ENCODE results near the gene GALNT15. TPM values are rescaled to one million over a fixed set of nuclear protein-coding genes. Genes with fewer than 3 reads are reported as not detected.

The GALNT15 gene
- total RNA-seq, 1 donor from 2014 or later: 0.95 TPM

- DNase-seq (ENCODE audit: low read depth) (no peak), FAIRE-seq (no peak)
- peaks cover 50% of the 10 kb centered on the region for H3K4me1 Mint-ChIP-seq (ENCODE audit: low read depth, unreplicated experiment)
- no peak overlapping the region for H3K4me3 Mint-ChIP-seq (ENCODE audit: unreplicated experiment)
- Histone ChIP-seq H3K4me1 (ENCODE audit: insufficient read depth, low read length) (peaks cover 47% of the 10 kb centered on the region), H3K27me3 (ENCODE audit: insufficient read depth, low read length) (no peaks in the 10 kb centered on the region), H2AFZ (ENCODE audit: low read depth, low read length) (no peak overlapping the region), H3K79me2 (ENCODE audit: insufficient read depth, low read length) (peaks cover 4% of the 10 kb centered on the region), H3K4me3 (ENCODE audit: insufficient read depth, low read depth, low read length) (no peak overlapping the region), H3K9ac (ENCODE audit: low read length) (no peak overlapping the region), H4K20me1 (ENCODE audit: insufficient read depth, low read length) (no peaks in the 10 kb centered on the region), H3K36me3 (ENCODE audit: insufficient read depth, low read length) (no peaks in the 10 kb centered on the region), H3K4me2 (ENCODE audit: low read length) (no peak overlapping the region), H3K9me3 (ENCODE audit: insufficient read depth, low read depth, low read length) (no peaks in the 10 kb centered on the region), H3K27ac (ENCODE audit: low read depth, low read length) (no peak overlapping the region)
- H3K27ac Mint-ChIP-seq (ENCODE audit: unreplicated experiment): peak overlapping the region; percentile 38
- H3K36me3 Mint-ChIP-seq (ENCODE audit: low read depth, unreplicated experiment): no peaks in the 10 kb centered on the region
- no peaks in the 10 kb centered on the region for H3K9me3 Mint-ChIP-seq (ENCODE audit: unreplicated experiment)
- no peaks in the 10 kb centered on the region for H3K27me3 Mint-ChIP-seq (ENCODE audit: low read depth, unreplicated experiment)
- no peak for TF ChIP-seq CTCF (IDR thresholded peaks at IDR 0.05; ENCODE audit: insufficient read depth, low read depth, low read length)
- TF ChIP-seq EZH2 (IDR thresholded peaks at IDR 0.05; ENCODE audit: insufficient read depth, low read length): no peak
These were observed 6.9 kb downstream of the GALNT15 start for GRCh38 chr3:16181361-16181760.

- Mint-ChIP-seq H3K4me1 (ENCODE audit: low read depth, unreplicated experiment) (peaks cover 42% of the 10 kb centered on the region), H3K27ac (ENCODE audit: unreplicated experiment) (no peak overlapping the region), H3K9me3 (ENCODE audit: unreplicated experiment) (no peaks in the 10 kb centered on the region), H3K36me3 (ENCODE audit: low read depth, unreplicated experiment) (no peaks in the 10 kb centered on the region), H3K4me3 (ENCODE audit: unreplicated experiment) (no peak overlapping the region), H3K27me3 (ENCODE audit: low read depth, unreplicated experiment) (no peaks in the 10 kb centered on the region)
- no peak overlapping the region for H3K4me2 ChIP-seq (ENCODE audit: low read length)
- no peak for FAIRE-seq
- peaks cover under 1% of the 10 kb centered on the region for H3K79me2 ChIP-seq (ENCODE audit: insufficient read depth, low read length)
- H3K4me3 ChIP-seq (ENCODE audit: insufficient read depth, low read depth, low read length): no peak overlapping the region
- no peak overlapping the region for H2AFZ ChIP-seq (ENCODE audit: low read depth, low read length)
- no peak overlapping the region for H3K27ac ChIP-seq (ENCODE audit: low read depth, low read length)
- peak; percentile 40 for DNase-seq (ENCODE audit: low read depth)
- H3K36me3 ChIP-seq (ENCODE audit: insufficient read depth, low read length): no peaks in the 10 kb centered on the region
- H3K4me1 ChIP-seq (ENCODE audit: insufficient read depth, low read length): peaks cover 41% of the 10 kb centered on the region
- no peaks in the 10 kb centered on the region for H3K27me3 ChIP-seq (ENCODE audit: insufficient read depth, low read length)
- H3K9ac ChIP-seq (ENCODE audit: low read length): no peak overlapping the region
- H3K9me3 ChIP-seq (ENCODE audit: insufficient read depth, low read depth, low read length): no peaks in the 10 kb centered on the region
- no peaks in the 10 kb centered on the region for H4K20me1 ChIP-seq (ENCODE audit: insufficient read depth, low read length)
- TF ChIP-seq EZH2 (IDR thresholded peaks at IDR 0.05; ENCODE audit: insufficient read depth, low read length) (no peak), CTCF (IDR thresholded peaks at IDR 0.05; ENCODE audit: insufficient read depth, low read depth, low read length) (no peak)
These were observed 7.7 kb downstream of the GALNT15 start for GRCh38 chr3:16182183-16182582.

GRCh38 chr3:16182612-16183011 lies 8.1 kb downstream of the GALNT15 start:
- Mint-ChIP-seq H3K36me3 (ENCODE audit: low read depth, unreplicated experiment) (no peaks in the 10 kb centered on the region), H3K9me3 (ENCODE audit: unreplicated experiment) (no peaks in the 10 kb centered on the region), H3K4me3 (ENCODE audit: unreplicated experiment) (no peak overlapping the region), H3K27ac (ENCODE audit: unreplicated experiment) (peak overlapping the region; percentile 18), H3K4me1 (ENCODE audit: low read depth, unreplicated experiment) (peaks cover 40% of the 10 kb centered on the region), H3K27me3 (ENCODE audit: low read depth, unreplicated experiment) (no peaks in the 10 kb centered on the region)
- Histone ChIP-seq H3K27ac (ENCODE audit: low read depth, low read length) (no peak overlapping the region), H3K4me2 (ENCODE audit: low read length) (no peak overlapping the region), H3K4me3 (ENCODE audit: insufficient read depth, low read depth, low read length) (no peak overlapping the region), H4K20me1 (ENCODE audit: insufficient read depth, low read length) (no peaks in the 10 kb centered on the region), H3K9ac (ENCODE audit: low read length) (no peak overlapping the region), H3K9me3 (ENCODE audit: insufficient read depth, low read depth, low read length) (no peaks in the 10 kb centered on the region), H2AFZ (ENCODE audit: low read depth, low read length) (no peak overlapping the region), H3K27me3 (ENCODE audit: insufficient read depth, low read length) (no peaks in the 10 kb centered on the region), H3K79me2 (ENCODE audit: insufficient read depth, low read length) (no peaks in the 10 kb centered on the region), H3K36me3 (ENCODE audit: insufficient read depth, low read length) (no peaks in the 10 kb centered on the region), H3K4me1 (ENCODE audit: insufficient read depth, low read length) (peaks cover 41% of the 10 kb centered on the region)
- DNase-seq (ENCODE audit: low read depth) (no peak), FAIRE-seq (no peak)
- TF ChIP-seq EZH2 (IDR thresholded peaks at IDR 0.05; ENCODE audit: insufficient read depth, low read length): no peak
- TF ChIP-seq CTCF (IDR thresholded peaks at IDR 0.05; ENCODE audit: insufficient read depth, low read depth, low read length): no peak

Measured in astrocyte (in vitro differentiated cells and primary cell).